WERI-Rb-1 (cell line): ENCODE measurements around the gene TTC28.

Source experiments
- DNase-seq: peaks from one replicate; pipeline ENCODE4 v3.0.0-alpha.2; 2020
- H3K27ac ChIP-seq: fragments of 250-450 bp; sonication (Bioruptor Pico); 2 replicates; pipeline ENCODE4 v1.5.1; 2020; ENCODE audit warnings: mild to moderate bottlenecking, moderate library complexity
- H3K27me3 ChIP-seq: fragments of 250-450 bp; sonication (Bioruptor Pico); 2 replicates; pipeline ENCODE4 v1.5.1; 2021; ENCODE audit warnings: mild to moderate bottlenecking, low read depth, moderate library complexity; ENCODE audit not compliant: insufficient read depth, severe bottlenecking
- H3K36me3 ChIP-seq: fragments of 250-450 bp; sonication (Bioruptor Pico); 2 replicates; pipeline ENCODE4 v1.5.1; 2020; ENCODE audit warnings: mild to moderate bottlenecking, moderate library complexity
- H3K4me3 ChIP-seq: 2 replicates; pipeline ENCODE4 v1.5.1; 2011; ENCODE audit warnings: low read depth, mild to moderate bottlenecking, control low read depth, low read length
- H3K9me3 ChIP-seq: fragments of 250-450 bp; sonication (Bioruptor Pico); 2 replicates; pipeline ENCODE4 v1.5.1; 2021; ENCODE audit warnings: mild to moderate bottlenecking, moderate library complexity; ENCODE audit not compliant: severe bottlenecking
- CTCF ChIP-seq: IDR thresholded peaks from 2 replicates; pipeline ENCODE4 v1.5.1; 2011; ENCODE audit warnings: low read depth, mild to moderate bottlenecking, control low read depth, inconsistent platforms, low read length

Gene TTC28

GRCh38 chr22:28630177-28630574, 49.5 kb downstream of the TTC28 start:
- H3K27me3 ChIP-seq: no peaks in the 10 kb centered on the region
- no peak for TF ChIP-seq CTCF
- H3K27ac ChIP-seq: no peak overlapping the region
- H3K36me3 ChIP-seq: peaks cover 6% of the 10 kb centered on the region
- no peak for DNase-seq
- H3K4me3 ChIP-seq: no peak overlapping the region
- no peaks in the 10 kb centered on the region for H3K9me3 ChIP-seq

GRCh38 chr22:28629420-28630176, 50.0 kb downstream of the TTC28 start:
- TF ChIP-seq CTCF: no peak
- DNase-seq: no peak
- no peaks in the 10 kb centered on the region for H3K9me3 ChIP-seq
- no peak overlapping the region for H3K4me3 ChIP-seq
- no peaks in the 10 kb centered on the region for H3K27me3 ChIP-seq
- H3K27ac ChIP-seq: no peak overlapping the region
- peaks cover 6% of the 10 kb centered on the region for H3K36me3 ChIP-seq

- no peak for TF ChIP-seq CTCF
- no peak overlapping the region for H3K27ac ChIP-seq
Observed at GRCh38 chr22:28628766-28629165, 50.9 kb downstream of the TTC28 start.

GRCh38 chr22:28627791-28628190, 51.8 kb downstream of the TTC28 start:
- no peak for DNase-seq
- no peak overlapping the region for H3K4me3 ChIP-seq
- no peak overlapping the region for H3K27ac ChIP-seq
- TF ChIP-seq CTCF: no peak
- peaks cover 6% of the 10 kb centered on the region for H3K36me3 ChIP-seq
- H3K27me3 ChIP-seq: no peaks in the 10 kb centered on the region
- H3K9me3 ChIP-seq: no peaks in the 10 kb centered on the region

More at GRCh38 chr22:28628766-28629165, 50.9 kb downstream of the TTC28 start:
- H3K27me3 ChIP-seq: no peaks in the 10 kb centered on the region
- H3K36me3 ChIP-seq: peaks cover 6% of the 10 kb centered on the region
- H3K4me3 ChIP-seq: no peak overlapping the region
- H3K9me3 ChIP-seq: no peaks in the 10 kb centered on the region
- no peak for DNase-seq

GRCh38 chr22:28620244-28620922, 59.3 kb downstream of the TTC28 start:
- DNase-seq: no peak
- no peaks in the 10 kb centered on the region for H3K9me3 ChIP-seq
- no peak for TF ChIP-seq CTCF
- no peaks in the 10 kb centered on the region; the same call in 1 of the 2 replicates for H3K36me3 ChIP-seq
- no peak overlapping the region for H3K27ac ChIP-seq
- no peak overlapping the region for H3K4me3 ChIP-seq
- H3K27me3 ChIP-seq: no peaks in the 10 kb centered on the region
